Hematopoietic multipotent progenitor cell treated with erythropoietin and hydrocortisone succinate and interleukin-3 and kit ligand, for 15 days (in vitro differentiated cells): ENCODE results near the gene HOTAIR.

ENCODE experiments used
- DNase-seq: peaks from one replicate; pipeline ENCODE4 v3.0.0-alpha.2; 2015; ENCODE audit warnings: low spot score

Gene HOTAIR

DNA sequence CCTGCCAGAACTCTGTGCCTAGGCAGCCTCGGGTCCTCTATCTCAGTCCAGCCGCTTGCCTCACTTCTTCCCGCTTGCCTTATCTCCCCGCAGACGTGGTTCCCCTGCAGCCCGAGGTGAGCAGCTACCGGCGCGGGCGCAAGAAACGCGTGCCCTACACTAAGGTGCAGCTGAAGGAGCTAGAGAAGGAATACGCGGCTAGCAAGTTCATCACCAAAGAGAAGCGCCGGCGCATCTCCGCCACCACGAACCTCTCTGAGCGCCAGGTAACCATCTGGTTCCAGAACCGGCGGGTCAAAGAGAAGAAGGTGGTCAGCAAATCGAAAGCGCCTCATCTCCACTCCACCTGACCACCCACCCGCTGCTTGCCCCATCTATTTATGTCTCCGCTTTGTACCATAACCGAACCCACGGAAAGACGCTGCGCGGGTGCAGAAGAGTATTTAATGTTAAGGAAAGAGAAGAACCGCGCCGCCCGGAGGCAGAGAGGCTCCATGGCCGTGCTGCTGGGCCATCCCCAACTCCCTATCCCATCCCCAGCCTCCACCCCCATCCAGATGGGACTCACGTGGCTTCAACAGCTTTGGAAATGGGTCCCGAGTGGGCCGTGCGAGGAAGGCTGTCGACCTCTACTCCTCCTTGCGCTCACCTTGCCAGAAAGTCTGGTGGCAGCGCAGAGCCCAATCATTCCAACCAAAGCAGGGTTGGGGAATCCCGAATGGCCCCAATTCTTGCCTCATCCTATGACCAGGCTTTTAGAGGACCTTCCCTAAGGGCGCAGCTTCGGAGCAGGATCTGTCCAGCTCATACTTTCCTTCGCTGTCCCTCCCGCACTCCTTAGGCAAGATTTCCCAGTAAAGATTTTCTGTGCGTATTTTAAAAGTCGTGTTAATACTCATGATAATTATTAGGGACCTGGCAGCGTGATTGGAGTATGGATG, 29.6 kb downstream of the HOTAIR start:
- no peak for DNase-seq

- no peak for DNase-seq
Observed at GRCh38 chr12:53944209-53944608, 30.5 kb downstream of the HOTAIR start.

DNA sequence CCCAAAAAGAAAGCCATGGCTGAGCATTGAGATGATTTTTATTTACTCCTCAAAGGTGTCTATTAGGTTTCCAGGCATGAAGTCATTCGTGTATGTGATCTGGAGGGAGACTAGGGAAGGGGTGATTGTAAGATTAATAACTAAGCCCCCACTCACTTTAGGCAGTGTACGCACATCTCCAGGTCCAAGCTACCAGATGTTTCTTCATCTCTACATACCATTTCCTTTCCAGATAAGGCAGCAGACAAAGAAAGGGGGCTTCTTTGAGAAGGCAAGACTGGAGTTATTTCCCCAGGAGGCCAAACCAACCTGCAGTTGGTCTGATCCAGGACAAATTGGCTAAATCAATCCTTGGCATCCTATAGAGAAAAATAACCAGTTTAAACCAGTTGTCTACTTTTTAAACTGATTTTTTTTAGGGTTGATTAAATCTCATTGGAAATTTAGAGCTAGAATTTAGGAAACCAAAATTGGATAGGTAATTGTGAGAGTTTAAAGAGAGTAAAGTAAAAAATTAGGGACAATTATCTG, 32.2 kb downstream of the HOTAIR start:
- no peak for DNase-seq

DNA sequence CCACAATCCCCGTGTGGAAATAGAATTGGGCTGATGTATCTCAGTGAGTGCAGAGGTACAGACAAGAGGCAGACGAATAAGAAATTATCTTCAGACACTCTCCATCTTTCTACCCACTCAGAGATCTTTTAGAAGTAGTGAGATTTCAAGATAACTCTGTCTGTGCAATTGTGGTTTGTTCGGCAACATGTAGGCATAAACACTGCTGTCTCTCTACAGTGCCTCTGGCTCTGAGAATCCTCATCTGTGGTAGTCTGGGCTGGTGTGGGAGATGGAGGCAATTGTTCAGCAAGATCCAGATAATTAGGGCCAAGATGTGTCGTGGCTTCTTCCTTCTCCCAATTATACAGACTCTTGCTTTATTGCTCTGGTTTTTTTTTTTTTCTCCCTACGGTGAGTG, 33.0 kb downstream of the HOTAIR start:
- DNase-seq: no peak

DNA sequence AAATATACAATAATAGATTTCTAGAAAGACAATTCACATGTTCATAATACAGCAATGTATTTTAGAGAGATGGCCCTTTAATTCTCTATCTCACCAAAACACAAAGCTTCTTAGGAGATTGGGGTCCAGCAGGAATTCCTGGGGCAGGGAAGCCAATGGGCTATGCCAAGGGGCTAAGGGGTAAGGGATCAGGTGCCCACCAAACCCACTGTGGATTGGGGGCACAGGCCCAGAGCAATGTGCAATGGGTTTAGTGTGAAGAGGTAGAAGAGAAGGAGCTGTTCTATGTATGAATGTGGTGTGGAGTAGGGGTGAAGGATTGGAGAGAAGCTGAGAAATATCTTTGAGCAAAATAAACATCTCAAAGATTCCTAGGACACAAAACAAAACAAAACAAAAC, 33.6 kb downstream of the HOTAIR start:
- no peak for DNase-seq

DNA sequence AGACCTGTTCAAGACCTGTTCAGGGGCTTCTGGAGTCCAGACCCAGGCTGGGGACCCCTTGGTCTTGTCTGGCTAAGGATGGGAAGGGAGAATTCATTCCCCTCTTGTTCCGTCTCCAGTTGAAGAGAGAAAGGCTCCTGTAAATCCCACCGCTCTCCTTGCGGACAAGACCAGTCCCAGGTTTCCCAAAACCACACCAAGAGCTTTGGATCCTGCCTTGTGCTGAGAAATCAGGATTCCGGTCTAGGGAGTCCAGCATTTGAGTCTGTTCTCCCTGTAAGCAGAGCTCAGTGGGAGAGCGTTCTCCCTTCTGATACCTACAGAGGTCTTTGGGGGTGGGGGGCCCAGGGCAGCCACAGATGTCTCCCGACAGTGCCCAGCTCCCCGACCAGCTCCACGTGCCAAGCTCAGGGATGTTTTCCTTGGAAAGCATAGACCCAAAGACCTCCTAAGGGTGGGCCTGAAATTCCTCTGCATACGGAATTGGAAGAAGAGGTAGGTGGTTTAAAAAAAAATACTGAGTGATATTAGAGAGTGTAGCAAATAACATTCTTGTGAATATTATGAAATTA, 34.2 kb downstream of the HOTAIR start:
- DNase-seq: no peak

DNA sequence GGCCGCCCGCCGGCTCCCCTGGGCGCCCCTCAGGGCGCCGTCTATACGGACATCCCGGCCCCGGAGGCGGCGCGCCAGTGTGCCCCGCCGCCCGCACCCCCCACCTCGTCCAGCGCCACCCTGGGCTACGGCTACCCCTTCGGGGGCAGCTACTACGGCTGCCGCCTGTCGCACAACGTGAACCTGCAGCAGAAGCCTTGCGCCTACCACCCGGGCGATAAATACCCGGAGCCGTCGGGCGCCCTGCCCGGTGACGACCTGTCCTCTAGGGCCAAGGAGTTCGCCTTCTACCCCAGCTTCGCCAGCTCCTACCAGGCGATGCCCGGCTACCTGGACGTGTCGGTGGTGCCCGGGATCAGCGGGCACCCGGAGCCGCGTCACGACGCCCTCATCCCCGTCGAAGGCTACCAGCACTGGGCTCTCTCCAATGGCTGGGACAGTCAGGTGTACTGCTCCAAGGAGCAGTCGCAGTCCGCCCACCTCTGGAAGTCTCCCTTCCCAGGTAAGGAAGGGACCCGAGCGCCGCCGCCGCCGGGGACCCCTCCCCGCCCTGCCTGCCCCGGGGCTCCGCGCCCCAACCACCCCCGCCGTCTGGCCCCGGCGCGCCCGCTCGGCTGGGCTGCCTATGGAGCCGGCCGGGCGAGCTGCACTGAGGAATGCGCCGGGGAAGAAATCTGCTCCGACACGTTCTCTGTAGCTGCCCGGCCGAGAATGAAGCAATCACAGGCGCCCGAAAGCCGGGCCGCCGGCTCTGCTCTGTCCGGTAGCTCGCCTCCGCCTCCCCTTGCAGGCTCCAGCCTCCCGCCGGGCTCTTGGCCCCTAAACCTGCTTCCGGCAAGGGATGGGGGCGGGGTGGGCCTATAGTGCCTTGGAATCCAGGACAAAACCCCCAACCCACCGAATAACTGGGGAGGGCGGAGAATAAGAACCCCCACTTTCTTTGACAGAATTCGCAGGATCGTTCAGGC, 35.3 kb downstream of the HOTAIR start:
- no peak for DNase-seq

DNA sequence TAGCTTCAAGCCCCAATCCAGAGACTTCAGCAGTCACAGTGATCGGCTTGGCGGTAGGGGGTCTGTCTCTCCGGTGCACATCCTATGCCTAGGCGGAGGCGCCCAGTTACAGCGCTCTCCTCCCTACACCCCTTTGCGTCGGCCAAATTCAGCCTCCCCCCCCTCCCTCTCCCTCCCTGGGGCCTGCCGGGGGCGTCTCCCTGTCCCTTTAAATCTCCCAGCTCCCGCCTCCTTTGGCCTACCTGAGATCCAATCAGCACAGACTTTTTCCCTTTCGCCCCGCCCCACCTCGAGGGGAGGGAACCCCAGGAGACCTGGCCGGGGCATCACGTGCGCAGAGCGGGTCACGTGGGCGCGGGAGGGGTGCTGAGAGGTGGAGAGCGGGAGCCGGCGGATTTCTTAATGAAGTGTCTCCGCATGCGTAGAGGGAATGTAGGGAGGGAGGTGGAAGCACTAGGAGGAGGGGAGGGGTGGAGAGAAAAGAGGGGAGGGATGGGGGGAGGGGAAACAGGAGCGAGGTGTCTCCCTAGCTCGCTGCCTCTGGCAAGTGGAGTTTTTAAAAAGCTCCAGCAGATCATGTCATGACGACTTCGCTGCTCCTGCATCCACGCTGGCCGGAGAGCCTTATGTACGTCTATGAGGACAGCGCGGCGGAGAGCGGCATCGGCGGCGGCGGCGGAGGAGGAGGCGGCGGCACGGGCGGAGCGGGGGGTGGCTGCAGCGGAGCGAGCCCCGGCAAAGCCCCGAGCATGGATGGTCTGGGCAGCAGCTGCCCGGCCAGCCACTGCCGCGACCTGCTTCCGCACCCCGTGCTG, 36.2 kb downstream of the HOTAIR start, which contains the start of gene HOXC13:
HOXC13 (plus strand) TSS at position 506 of the 815 bp plus-strand sequence; CDS start at position 582, 76 bp downstream.
- DNase-seq: peak; percentile 6

GRCh38 chr12:53937596-53938325, 37.0 kb downstream of the HOTAIR start:
- no peak for DNase-seq

GRCh38 chr12:53937099-53937498, 37.7 kb downstream of the HOTAIR start:
- no peak for DNase-seq

DNA sequence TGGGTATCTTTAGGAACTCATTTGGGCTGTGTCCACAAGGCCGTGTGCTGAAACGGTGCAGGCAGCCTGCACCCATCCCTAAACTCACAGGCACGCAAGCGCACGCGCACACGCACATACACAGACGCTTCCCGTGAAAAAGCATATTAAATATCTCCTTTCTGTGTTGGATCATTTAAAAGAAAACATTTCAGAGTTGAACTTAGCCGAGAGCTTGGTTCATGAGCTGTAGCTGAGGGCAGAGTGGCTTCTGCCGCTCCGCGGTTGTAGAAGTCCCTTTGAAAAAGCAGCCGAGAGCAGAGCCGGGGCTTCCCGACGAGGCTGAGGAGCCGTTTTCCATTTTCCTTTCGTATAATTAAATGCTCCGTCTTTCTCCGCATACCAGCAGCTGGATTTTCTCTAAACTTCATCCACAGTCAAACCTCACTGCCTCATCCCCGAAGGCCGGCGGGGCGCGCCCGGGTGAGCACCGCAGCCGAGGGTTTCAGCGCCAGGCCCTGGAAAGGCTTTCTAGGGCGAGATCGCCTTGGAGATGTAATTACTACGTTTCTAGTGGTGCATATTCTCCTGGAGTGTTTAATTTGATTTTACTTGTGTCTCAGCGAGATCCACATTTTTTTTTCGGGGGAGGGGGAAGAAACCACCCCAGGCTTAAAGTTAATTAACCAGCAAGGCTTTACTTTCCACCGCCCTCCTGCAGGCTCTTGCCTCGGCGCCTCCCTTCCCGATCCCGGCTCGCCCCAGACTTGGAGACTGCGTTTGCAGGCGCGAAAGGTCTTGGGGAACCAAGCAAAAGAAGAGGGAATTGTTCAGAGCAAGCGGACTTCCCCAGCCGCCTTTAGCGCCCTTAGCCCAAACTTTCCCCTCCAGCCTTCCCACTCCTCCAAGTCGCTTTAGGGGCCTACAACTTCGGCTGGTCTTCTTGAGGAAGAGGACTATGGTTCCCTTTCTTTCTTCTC, 39.1 kb downstream of the HOTAIR start:
- no peak for DNase-seq

DNA sequence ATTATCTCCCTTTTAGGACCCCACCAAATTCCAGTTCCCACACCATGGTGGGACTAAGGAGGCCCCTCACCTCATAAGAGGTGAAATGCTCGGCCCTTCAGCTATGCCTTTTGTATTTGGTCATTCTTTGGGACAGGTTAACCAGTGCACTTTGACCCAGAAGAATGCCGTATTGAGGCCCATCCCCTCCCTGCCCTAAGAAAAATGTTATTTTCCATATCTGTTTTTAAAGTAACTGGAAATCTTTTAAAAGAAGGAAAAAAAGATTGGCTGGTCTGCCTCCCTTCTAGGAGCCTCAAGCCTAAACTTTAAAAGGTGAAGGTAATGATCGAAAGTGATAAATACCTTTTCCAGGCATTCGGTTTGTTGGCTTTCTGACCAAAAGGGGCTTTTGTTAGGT, 41.8 kb downstream of the HOTAIR start:
- DNase-seq: no peak

DNA sequence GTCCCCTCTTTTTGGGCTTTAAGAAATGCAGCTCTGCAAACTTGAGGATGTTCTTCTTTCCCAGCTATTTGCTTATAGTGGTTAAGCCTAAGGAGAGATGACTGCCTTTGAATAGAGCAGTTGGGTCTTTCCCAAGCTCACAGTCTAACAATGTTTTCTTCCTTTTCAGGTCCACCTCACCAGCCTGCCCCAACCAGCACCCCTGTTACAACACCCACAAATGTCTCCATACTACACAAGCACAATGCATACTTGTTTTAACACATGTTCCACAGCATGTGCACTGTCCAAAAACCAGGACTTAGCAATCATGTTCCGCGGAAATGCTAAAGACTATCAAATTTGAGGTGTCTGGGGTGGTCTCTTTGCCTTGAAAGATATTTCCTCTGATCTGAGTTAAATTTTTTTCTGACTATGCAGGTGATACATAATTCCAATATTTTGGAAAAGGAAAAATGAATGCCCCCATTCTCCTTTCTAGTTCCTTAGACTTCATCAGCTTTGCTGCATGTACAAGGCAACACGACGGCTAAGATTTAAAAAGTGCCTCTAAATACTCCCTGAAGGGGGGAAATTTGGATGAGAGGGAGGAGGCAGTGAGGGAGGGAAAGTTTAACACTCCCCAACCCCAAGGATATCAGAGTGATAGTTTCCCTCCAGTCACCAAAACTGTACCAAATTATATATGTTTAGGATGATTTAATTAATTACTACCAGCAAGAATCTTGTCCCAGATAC, 42.7 kb downstream of the HOTAIR start:
- no peak for DNase-seq

DNA sequence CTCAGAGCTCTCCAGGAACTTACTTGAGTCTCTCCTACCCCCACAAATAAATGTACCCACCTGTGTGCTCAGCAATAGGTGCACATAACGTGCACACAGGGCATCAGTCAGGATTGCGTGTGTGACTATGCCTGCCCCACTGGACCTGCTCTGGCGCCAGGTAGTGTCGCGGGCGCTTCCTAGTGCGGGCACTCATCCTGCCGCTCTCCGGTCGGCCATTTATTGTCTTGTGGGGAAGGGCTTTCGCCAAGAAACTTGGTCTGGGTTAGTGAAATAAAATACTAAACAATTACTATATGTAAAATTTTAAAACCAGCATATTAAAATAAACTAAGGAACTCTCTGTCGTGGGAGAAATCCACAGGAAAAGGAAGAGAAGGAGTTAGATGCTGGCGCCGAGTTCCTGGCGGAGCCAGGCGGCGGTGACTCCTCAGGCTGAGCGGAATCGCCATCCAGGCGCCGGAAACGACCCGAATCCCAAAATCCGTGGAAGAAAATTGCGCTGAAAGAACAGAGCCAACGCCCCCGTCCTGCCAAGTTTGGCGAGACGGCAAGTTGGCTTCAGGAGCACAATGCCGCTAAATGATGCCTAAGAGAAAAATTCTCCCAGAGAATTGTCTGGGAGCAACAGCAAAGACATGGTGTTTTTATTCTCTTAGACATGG, 44.0 kb downstream of the HOTAIR start:
- DNase-seq: no peak

DNA sequence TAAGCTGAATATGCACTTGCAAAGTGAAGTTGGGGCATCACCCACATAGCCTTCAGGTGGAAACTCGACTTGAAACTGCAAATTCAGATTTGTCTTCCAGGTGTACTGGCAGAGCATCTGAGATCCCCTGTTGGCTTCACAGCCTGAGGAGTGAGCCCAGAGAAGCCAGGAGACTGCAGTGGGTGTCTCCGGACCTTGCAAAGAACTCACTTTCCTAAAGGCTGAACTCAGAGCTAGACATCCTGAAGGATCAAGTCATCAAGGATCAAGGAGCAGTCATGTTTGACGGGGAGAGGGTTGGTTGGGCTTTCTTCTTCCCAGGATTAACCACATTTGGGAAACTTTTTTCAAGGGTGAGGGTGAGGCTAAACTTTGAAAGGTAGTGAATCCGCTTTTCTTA, 45.2 kb downstream of the HOTAIR start:
- DNase-seq: no peak

DNA sequence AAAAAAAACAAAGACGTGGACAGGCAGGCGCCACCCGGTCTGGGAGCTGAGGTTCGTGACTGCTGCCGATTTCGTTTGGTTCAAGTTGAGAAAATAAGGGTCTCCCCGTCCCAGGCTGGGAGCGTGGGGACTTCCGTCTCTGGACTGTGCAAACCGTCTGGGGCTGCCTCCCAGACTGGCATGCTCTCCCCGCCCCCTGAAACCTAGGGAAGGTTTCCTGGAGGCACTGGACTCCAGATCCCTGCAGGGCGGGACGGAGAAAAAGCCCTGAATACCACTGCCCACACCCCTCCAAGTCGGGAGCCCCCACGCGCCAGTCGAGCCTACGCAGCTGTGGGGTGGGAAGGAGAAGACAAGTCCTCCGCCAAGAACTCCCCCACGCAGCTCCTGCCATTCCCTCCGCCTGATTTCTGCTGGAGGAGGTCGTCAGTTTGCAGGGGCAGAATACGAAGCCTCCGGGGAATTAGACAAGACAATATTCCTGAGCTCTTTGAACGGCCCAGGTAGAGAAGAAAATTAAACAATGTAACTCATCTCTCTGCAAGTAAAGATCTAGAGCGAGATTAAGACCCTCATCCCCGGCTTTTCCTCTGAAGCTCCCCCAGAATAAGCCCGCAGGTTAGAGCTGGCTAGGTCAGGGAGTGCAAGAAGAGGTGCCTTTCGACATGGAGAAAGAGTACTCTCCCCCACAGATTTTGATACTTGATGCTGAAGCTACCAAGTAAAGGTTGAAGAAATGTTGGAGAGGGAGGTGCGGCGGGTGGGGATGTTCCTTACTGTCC, 46.5 kb downstream of the HOTAIR start:
- DNase-seq: no peak
